Measurements from ENCODE around the gene ZNF431.

DNA sequence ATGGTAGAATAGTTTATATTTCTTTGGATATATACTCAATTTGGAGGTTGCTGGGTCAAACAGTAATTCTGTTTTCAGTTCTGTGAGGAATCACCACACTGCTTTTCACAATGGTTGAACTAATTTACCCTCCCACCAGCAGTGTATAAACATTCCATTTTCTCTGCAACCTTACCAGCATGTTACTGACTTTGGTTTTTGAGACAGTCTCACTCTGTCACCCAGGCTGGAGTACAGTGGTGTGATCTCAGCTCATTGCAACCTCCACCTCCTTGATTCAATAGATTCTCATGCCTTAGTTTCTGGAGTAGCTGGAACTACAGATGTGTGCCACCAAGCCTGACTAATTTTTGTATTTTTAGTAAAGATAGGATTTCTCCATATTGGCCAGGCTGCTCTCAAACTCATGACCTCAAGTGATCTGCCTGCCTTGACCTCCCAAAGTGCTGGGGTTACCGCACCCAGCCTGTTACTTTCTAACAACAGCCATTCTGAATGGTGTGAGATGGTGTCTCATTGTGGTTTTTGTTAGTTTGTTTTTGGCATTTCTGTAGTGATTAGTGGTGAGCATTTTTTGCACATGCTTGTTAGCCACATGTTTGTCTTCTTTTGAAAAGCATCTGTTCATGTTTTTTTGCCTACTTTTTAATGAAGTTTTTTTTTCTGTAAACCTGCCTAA is 47.4 kb upstream of the ZNF431 start:
- TF ChIP-seq, protein P1, sequence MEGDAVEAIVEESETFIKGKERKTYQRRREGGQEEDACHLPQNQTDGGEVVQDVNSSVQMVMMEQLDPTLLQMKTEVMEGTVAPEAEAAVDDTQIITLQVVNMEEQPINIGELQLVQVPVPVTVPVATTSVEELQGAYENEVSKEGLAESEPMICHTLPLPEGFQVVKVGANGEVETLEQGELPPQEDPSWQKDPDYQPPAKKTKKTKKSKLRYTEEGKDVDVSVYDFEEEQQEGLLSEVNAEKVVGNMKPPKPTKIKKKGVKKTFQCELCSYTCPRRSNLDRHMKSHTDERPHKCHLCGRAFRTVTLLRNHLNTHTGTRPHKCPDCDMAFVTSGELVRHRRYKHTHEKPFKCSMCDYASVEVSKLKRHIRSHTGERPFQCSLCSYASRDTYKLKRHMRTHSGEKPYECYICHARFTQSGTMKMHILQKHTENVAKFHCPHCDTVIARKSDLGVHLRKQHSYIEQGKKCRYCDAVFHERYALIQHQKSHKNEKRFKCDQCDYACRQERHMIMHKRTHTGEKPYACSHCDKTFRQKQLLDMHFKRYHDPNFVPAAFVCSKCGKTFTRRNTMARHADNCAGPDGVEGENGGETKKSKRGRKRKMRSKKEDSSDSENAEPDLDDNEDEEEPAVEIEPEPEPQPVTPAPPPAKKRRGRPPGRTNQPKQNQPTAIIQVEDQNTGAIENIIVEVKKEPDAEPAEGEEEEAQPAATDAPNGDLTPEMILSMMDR (IDR thresholded peaks at IDR 0.05) = no peak
- TF ChIP-seq POLR2A (IDR thresholded peaks at IDR 0.05) = no peak

Data from lower leg skin (tissue), 3 donors.